Measurements from ENCODE around the gene SLC35B2. TPM values are rescaled to one million over a fixed set of nuclear protein-coding genes. Genes with fewer than 3 reads are reported as not detected.

SLC35B2 gene
- polyA plus RNA-seq, 1 of the 3 experiments (the other 2 are of a cell fraction): 125 TPM

DNA sequence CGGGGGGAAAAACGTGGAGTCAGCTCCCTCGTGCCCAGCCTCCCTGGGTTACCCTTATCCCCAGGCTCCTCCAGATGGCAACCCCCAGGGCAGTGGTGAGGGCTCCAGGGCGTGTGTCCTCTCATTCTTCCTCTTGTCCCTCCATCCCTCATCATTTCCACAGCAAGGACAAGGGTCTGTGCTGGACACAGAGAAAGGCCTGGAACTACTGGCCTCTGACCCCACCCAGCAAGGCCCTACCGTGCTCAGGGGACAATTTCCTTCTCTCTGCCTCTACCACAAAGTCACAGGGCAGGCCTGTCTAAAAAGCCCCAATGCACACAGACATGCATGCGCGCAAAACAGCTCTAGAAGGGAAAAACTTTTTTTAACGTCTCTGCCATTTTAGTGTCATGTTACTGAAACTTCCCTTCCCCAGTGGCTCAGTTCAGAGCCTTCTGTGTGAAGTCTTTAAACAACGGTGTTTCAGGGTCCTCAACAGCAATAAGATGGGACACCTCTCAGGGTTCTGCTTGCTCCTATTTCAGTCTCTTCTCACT is 1.1 kb upstream of the SLC35B2 start:
- Histone ChIP-seq H3F3A (replicated peaks; ENCODE audit: insufficient read depth) (peaks cover 31% of the 10 kb centered on the region), H3K4me2 (no peak overlapping the region), H3K9me3 (no peaks in the 10 kb centered on the region), H3K9me2 (no peaks in the 10 kb centered on the region), H3K79me2 (ENCODE audit: insufficient read depth) (peaks cover 38% of the 10 kb centered on the region), H3K4me3 (ENCODE audit: low read depth in 2 of 2, low read length in 1 of 2) (no peak overlapping the region), H2AFZ (ENCODE audit: low read depth) (no peak overlapping the region), H3K9ac (no peak overlapping the region), H3K27me3 (ENCODE audit: insufficient read depth) (no peaks in the 10 kb centered on the region), H3K27ac (ENCODE audit: low read depth in 2 of 2, low read length in 1 of 2) (no peak overlapping the region), H3K4me1 (ENCODE audit: control insufficient read depth in 1 of 2, insufficient read depth in 2 of 2, low read depth in 1 of 2, low read length in 1 of 2) (peaks cover 3 to 43% of the 10 kb centered on the region in 2 experiments; a peak in 1 of 4 replicates), H4K20me1 (ENCODE audit: insufficient read depth) (peaks cover 33% of the 10 kb centered on the region), H3K36me3 (replicated peaks in 1 of 2; ENCODE audit: control insufficient read depth in 1 of 2, insufficient read depth in 2 of 2, low read length in 1 of 2) (peaks cover 13 to 34% of the 10 kb centered on the region in 2 experiments)
- DNase-seq: no peak
- 84% methylated on average over 5 of the region's 9 CpGs for WGBS (ENCODE audit: low lambda C conversion rate)
- CTCF ChIA-PET: interaction anchor here (0.7 to 7.1 kb wide), 8 partner anchors 8 to 134 kb away, joined by 3 to 90 read pairs (median 18); partner anchors contain the start of genes AARS2, HSP90AB1 and NFKBIE
- TF ChIP-seq MXI1 (IDR thresholded peaks at IDR 0.05; ENCODE audit: low read depth, low read length): no peak
- no peak for TF ChIP-seq TCF12 (IDR thresholded peaks at IDR 0.05)
- no peak for TF ChIP-seq FOXJ3 (CRISPR knock-in tag; IDR thresholded peaks at IDR 0.05)
- no peak for TF ChIP-seq NFIC (IDR thresholded peaks at IDR 0.05; ENCODE audit: borderline replicate concordance)
- TF ChIP-seq MEF2A (IDR thresholded peaks at IDR 0.05; ENCODE audit: borderline replicate concordance, low read depth): no peak
- TF ChIP-seq, protein P1, sequence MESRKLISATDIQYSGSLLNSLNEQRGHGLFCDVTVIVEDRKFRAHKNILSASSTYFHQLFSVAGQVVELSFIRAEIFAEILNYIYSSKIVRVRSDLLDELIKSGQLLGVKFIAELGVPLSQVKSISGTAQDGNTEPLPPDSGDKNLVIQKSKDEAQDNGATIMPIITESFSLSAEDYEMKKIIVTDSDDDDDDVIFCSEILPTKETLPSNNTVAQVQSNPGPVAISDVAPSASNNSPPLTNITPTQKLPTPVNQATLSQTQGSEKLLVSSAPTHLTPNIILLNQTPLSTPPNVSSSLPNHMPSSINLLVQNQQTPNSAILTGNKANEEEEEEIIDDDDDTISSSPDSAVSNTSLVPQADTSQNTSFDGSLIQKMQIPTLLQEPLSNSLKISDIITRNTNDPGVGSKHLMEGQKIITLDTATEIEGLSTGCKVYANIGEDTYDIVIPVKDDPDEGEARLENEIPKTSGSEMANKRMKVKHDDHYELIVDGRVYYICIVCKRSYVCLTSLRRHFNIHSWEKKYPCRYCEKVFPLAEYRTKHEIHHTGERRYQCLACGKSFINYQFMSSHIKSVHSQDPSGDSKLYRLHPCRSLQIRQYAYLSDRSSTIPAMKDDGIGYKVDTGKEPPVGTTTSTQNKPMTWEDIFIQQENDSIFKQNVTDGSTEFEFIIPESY (IDR thresholded peaks at IDR 0.05; ENCODE audit: borderline replicate concordance, low read depth): no peak
- no peak for TF ChIP-seq SIN3A (IDR thresholded peaks at IDR 0.05; ENCODE audit: borderline replicate concordance, low read depth, low read length)
- no peak for TF ChIP-seq EP300 (IDR thresholded peaks at IDR 0.05; ENCODE audit: borderline replicate concordance in 1 of 2, low read depth in 1 of 2, low read length in 1 of 2)
- TF ChIP-seq TEAD4 (IDR thresholded peaks at IDR 0.05; ENCODE audit: borderline replicate concordance, insufficient read depth): no peak
- no peak for TF ChIP-seq CHD2 (IDR thresholded peaks at IDR 0.05; ENCODE audit: low read length, partially characterized antibody)
- TF ChIP-seq EZH2phosphoT487 (IDR thresholded peaks at IDR 0.05; ENCODE audit: borderline replicate concordance, low read depth): no peak
- POLR2A ChIA-PET: no interaction called here

DNA sequence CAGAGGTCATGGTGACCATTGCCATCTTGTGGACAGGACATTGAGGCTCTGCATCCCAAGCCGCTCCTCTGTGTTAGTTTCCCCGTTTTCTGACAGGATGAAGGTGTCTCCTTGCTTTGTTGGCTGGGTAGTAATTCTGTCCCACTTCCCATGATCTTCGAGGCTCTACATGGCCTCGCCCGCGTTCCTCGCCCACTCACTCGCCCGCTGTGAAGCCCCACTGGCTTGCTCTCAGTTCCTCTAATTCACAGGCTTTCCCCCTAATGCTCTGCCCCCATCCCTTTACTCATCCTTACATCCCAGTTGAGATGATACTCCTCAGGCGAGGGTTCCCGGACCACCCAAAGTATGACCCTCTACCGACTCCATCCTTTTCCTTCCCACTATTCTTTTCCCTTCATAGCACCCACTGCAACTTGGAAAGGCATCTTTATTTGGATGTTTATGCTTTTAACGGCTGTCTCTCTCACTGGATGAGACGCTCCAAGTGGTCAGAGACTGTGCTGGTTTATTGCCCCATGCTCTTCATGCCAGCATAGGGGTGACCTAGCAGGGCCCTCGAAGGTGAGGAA is 511 bp upstream of the SLC35B2 start:
- 55% methylated on average over 15 of the region's 15 CpGs for WGBS (ENCODE audit: low lambda C conversion rate)
- POLR2A ChIA-PET: interaction anchor here (1.1 to 3.8 kb wide), 6 partner anchors 10 to 84 kb away, joined by 3 to 98 read pairs (median 10); partner anchors contain the start of genes HSP90AB1, SPATS1 and TMEM151B

More for the DNA sequence above, 511 bp upstream of the SLC35B2 start:
- Histone ChIP-seq H3K4me1 (ENCODE audit: control insufficient read depth in 1 of 2, insufficient read depth in 2 of 2, low read depth in 1 of 2, low read length in 1 of 2) (peaks cover 0 to 43% of the 10 kb centered on the region in 2 experiments; a peak in 1 of 4 replicates), H3K4me3 (ENCODE audit: low read depth in 2 of 2, low read length in 1 of 2) (peak overlapping the region; percentile 94 to 96; a peak in 3 of 4 replicates), H3K9me3 (no peaks in the 10 kb centered on the region), H3K4me2 (peak overlapping the region; percentile 94; the same call in 1 of the 2 replicates), H3K79me2 (ENCODE audit: insufficient read depth) (peaks cover 44% of the 10 kb centered on the region), H3K27me3 (ENCODE audit: insufficient read depth) (no peaks in the 10 kb centered on the region), H4K20me1 (ENCODE audit: insufficient read depth) (peaks cover 39% of the 10 kb centered on the region), H2AFZ (ENCODE audit: low read depth) (peak overlapping the region; percentile 73), H3K9ac (no peak overlapping the region), H3K36me3 (replicated peaks in 1 of 2; ENCODE audit: control insufficient read depth in 1 of 2, insufficient read depth in 2 of 2, low read length in 1 of 2) (peaks cover 18 to 39% of the 10 kb centered on the region in 2 experiments), H3K9me2 (no peaks in the 10 kb centered on the region), H3K27ac (ENCODE audit: low read depth in 2 of 2, low read length in 1 of 2) (peak overlapping the region; percentile 37 to 91; a peak in 3 of 4 replicates), H3F3A (replicated peaks; ENCODE audit: insufficient read depth) (peaks cover 36% of the 10 kb centered on the region)
- no peak for DNase-seq
- TF ChIP-seq, protein P2, sequence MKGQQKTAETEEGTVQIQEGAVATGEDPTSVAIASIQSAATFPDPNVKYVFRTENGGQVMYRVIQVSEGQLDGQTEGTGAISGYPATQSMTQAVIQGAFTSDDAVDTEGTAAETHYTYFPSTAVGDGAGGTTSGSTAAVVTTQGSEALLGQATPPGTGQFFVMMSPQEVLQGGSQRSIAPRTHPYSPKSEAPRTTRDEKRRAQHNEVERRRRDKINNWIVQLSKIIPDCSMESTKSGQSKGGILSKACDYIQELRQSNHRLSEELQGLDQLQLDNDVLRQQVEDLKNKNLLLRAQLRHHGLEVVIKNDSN (IDR thresholded peaks at IDR 0.05; ENCODE audit: borderline replicate concordance, low read depth): no peak
- no peak for TF ChIP-seq ELF1 (IDR thresholded peaks at IDR 0.05)
- 0 out of 2 replicates have a peak, but pooled peaks have one; percentile 18 for TF ChIP-seq RAD21 (IDR thresholded peaks at IDR 0.05; ENCODE audit: low read length)
- TF ChIP-seq FOXJ3 (CRISPR knock-in tag; IDR thresholded peaks at IDR 0.05): no peak
- CTCF ChIA-PET: interaction anchor here (0.8 to 7.1 kb wide), 12 partner anchors 8 to 98 kb away, joined by 3 to 90 read pairs (median 11); partner anchors contain the start of genes AARS2, HSP90AB1, NFKBIE and TMEM151B
